ENCODE results near the gene RABGGTB. TPM values are rescaled to one million over a fixed set of nuclear protein-coding genes. Genes with fewer than 3 reads are reported as not detected.
A peak's percentile ranks its signal among the peaks of the same experiment; 100 is the strongest.
"Not testable (repeated sequence)": the region's sequence is repeated elsewhere in the genome, so short reads cannot be mapped to it uniquely, and the experiment has no call there.

RABGGTB gene
- total RNA-seq, 1 donor from 2014 or later = 133 TPM

GRCh38 chr1:75795703-75796193 lies 9.7 kb downstream of the RABGGTB start:
- DNase-seq (ENCODE audit: low read depth) = no peak

- peak; percentile 7 for DNase-seq (ENCODE audit: low read depth)
These were observed 10.6 kb downstream of the RABGGTB start, which contains the start of gene MSH4 for GRCh38 chr1:75796376-75797272. MSH4 (plus strand) TSS chr1:75796882; CDS start chr1:75796986, 104 bp downstream.

GRCh38 chr1:75797273-75797588 lies 11.2 kb downstream of the RABGGTB start:
- no peak for DNase-seq (ENCODE audit: low read depth)

GRCh38 chr1:75797606-75798216 lies 11.7 kb downstream of the RABGGTB start:
- no peak for DNase-seq (ENCODE audit: low read depth)

GRCh38 chr1:75801480-75801879 lies 15.4 kb downstream of the RABGGTB start:
- DNase-seq (ENCODE audit: low read depth) = not testable (repeated sequence)

- no peak for DNase-seq (ENCODE audit: low read depth)
These were observed 22.9 kb downstream of the RABGGTB start for GRCh38 chr1:75808921-75809320.

GRCh38 chr1:75810113-75810512 lies 24.1 kb downstream of the RABGGTB start:
- DNase-seq (ENCODE audit: low read depth) = not testable (repeated sequence)

- no peak for DNase-seq (ENCODE audit: low read depth)
These were observed 25.3 kb downstream of the RABGGTB start for GRCh38 chr1:75811211-75811981.

- DNase-seq (ENCODE audit: low read depth) = no peak
These were observed 26.0 kb downstream of the RABGGTB start for GRCh38 chr1:75812065-75812464.

- DNase-seq (ENCODE audit: low read depth) = not testable (repeated sequence)
These were observed 37.5 kb downstream of the RABGGTB start for GRCh38 chr1:75823596-75823995.

GRCh38 chr1:75836528-75837100 lies 50.6 kb downstream of the RABGGTB start:
- no peak for DNase-seq (ENCODE audit: low read depth)

- DNase-seq (ENCODE audit: low read depth) = no peak
These were observed 52.0 kb downstream of the RABGGTB start for GRCh38 chr1:75838079-75838478.

GRCh38 chr1:75841421-75841820 lies 55.4 kb downstream of the RABGGTB start:
- DNase-seq (ENCODE audit: low read depth) = no peak

Other genes with a start within 250 kb of the RABGGTB start
- gene SLC44A5, start 175.1 kb upstream of the RABGGTB start, total RNA-seq = 0.10 TPM in 1 of 2 replicates, not detected in the other
- gene ACADM, start 61.5 kb upstream of the RABGGTB start, total RNA-seq = 53.1 and 65.1 TPM in 2 replicates
- 0.10 and 0.27 TPM in 2 replicates for gene MSH4, start 10.6 kb downstream of the RABGGTB start, total RNA-seq
- not detected in 2 replicates for gene ASB17, start 146.1 kb downstream of the RABGGTB start, total RNA-seq